CD14-positive monocyte (primary cell): Measurements from ENCODE around the gene RELN. TPM values are rescaled to one million over a fixed set of nuclear protein-coding genes. Genes with fewer than 3 reads are reported as not detected.
"Not testable (repeated sequence)": the region's sequence is repeated elsewhere in the genome, so short reads cannot be mapped to it uniquely, and the experiment has no call there.

Experiments used
- DNase-seq, 3 donors: peaks; one replicate each; pipeline ENCODE4 v3.0.0-alpha.2; 2011 to 2022
- H2AFZ ChIP-seq: 2 replicates; pipeline ENCODE4 v1.6.0; 2012; ENCODE audit warnings: mild to moderate bottlenecking, low read depth, low read length, inconsistent platforms; ENCODE audit not compliant: insufficient read depth, poor library complexity, severe bottlenecking
- H3K27ac ChIP-seq, 2 donors: 1 replicate in 1 of 2; 2 replicates in 1 of 2; pipeline ENCODE4 v1.5.1; 2012 to 2013; ENCODE audit warnings: low read length in 2 of 2, control low read depth in 1 of 2, inconsistent platforms in 1 of 2, low read depth in 1 of 2, mild to moderate bottlenecking in 1 of 2
- H3K27me3 ChIP-seq, 2 donors: one replicate each; pipeline versions ENCODE4 v1.6.0 to v1.6.1; 2011 to 2013; ENCODE audit warnings: low read length in 2 of 2; ENCODE audit not compliant: control insufficient read depth in 2 of 2, insufficient read depth in 2 of 2
- H3K36me3 ChIP-seq, 2 donors: replicated peaks in 1 of 2; 1 replicate in 1 of 2; 2 replicates in 1 of 2; pipeline versions ENCODE4 v1.5.1 to v1.6.1; 2012 to 2013; ENCODE audit warnings: low read length in 2 of 2, control low read depth in 1 of 2, inconsistent platforms in 1 of 2, mild to moderate bottlenecking in 1 of 2; ENCODE audit not compliant: insufficient read depth in 2 of 2, control insufficient read depth in 1 of 2
- H3K4me1 ChIP-seq, 2 donors: 1 replicate in 1 of 2; 2 replicates in 1 of 2; pipeline versions ENCODE4 v1.5.1 to v1.6.1; 2012 to 2013; ENCODE audit warnings: low read length in 2 of 2, control low read depth in 1 of 2, inconsistent platforms in 1 of 2, mild to moderate bottlenecking in 1 of 2, moderate library complexity in 1 of 2; ENCODE audit not compliant: insufficient read depth in 2 of 2, control insufficient read depth in 1 of 2
- H3K4me2 ChIP-seq: replicated peaks from 2 replicates; pipeline ENCODE3; 2012; ENCODE audit warnings: low read length, moderate library complexity, mild to moderate bottlenecking; ENCODE audit not compliant: poor library complexity, severe bottlenecking; ENCODE audit errors: extremely low read depth
- H3K4me3 ChIP-seq, 3 experiments: fragments of 200-600 bp in 1 of 3; sonication (generic) in 1 of 3; replicated peaks in 1 of 3; 1 replicate in 2 of 3; 2 replicates in 1 of 3; pipeline ENCODE4 v1.5.1; 2011 to 2013; ENCODE audit warnings: low read length in 3 of 3, mild to moderate bottlenecking in 3 of 3, control low read depth in 2 of 3, low read depth in 2 of 3, inconsistent platforms in 1 of 3, moderate library complexity in 1 of 3
- H3K79me2 ChIP-seq: 2 replicates; pipeline ENCODE4 v1.6.0; 2012; ENCODE audit warnings: mild to moderate bottlenecking, control low read depth, inconsistent platforms, low read length, moderate library complexity; ENCODE audit not compliant: insufficient read depth
- H3K9ac ChIP-seq: 2 replicates; pipeline ENCODE4 v1.6.0; 2017; ENCODE audit warnings: low read length, mild to moderate bottlenecking; ENCODE audit not compliant: insufficient read depth, poor library complexity, severe bottlenecking
- H3K9me3 ChIP-seq, 2 donors: replicated peaks in 1 of 2; 1 replicate in 1 of 2; 2 replicates in 1 of 2; pipeline versions ENCODE4 v1.5.1 to v1.6.1; 2012 to 2013; ENCODE audit warnings: low read length in 2 of 2, control low read depth in 1 of 2; ENCODE audit not compliant: control insufficient read depth in 1 of 2, insufficient read depth in 1 of 2
- H4K20me1 ChIP-seq: 2 replicates; pipeline ENCODE4 v1.6.0; 2012; ENCODE audit warnings: mild to moderate bottlenecking, low read length, control low read depth, moderate library complexity; ENCODE audit not compliant: insufficient read depth
- H3K27ac Mint-ChIP-seq, 7 donors: one replicate each; pipeline ENCODE4 v1.8.0; 2020; ENCODE audit warnings: mild to moderate bottlenecking in 7 of 7, mixed read lengths in 7 of 7, moderate library complexity in 6 of 7, inconsistent platforms in 2 of 7
- H3K27me3 Mint-ChIP-seq, 3 donors: one replicate each; pipeline ENCODE4 v1.8.0; 2021 to 2022; ENCODE audit warnings: low read depth in 3 of 3, mild to moderate bottlenecking in 3 of 3, mixed read lengths in 3 of 3, moderate library complexity in 3 of 3, inconsistent platforms in 1 of 3
- H3K36me3 Mint-ChIP-seq, 2 donors: one replicate each; pipeline ENCODE4 v1.8.0; 2020; ENCODE audit warnings: mixed read lengths in 2 of 2, inconsistent platforms in 1 of 2, mild to moderate bottlenecking in 1 of 2
- H3K4me1 Mint-ChIP-seq: one replicate; pipeline ENCODE4 v1.8.0; 2020; ENCODE audit warnings: mild to moderate bottlenecking, mixed read lengths
- H3K4me3 Mint-ChIP-seq, 2 donors: one replicate each; pipeline ENCODE4 v1.8.0; 2020; ENCODE audit warnings: mild to moderate bottlenecking in 2 of 2, mixed read lengths in 2 of 2, moderate library complexity in 1 of 2
- H3K9me3 Mint-ChIP-seq, 7 donors: one replicate each; pipeline ENCODE4 v1.8.0; 2020 to 2022; ENCODE audit warnings: mixed read lengths in 7 of 7, mild to moderate bottlenecking in 6 of 7, moderate library complexity in 6 of 7, inconsistent platforms in 2 of 7
- CTCF ChIP-seq: fragments of 200-600 bp; IDR thresholded peaks from one replicate; pipeline ENCODE4 v1.8.0; 2022; ENCODE audit warnings: antibody characterized with exemption, mild to moderate bottlenecking
- WGBS: methylation state at CpG from one replicate; pipeline ENCODE4 v1.1.5; 2013; ENCODE audit warnings: missing lambda C conversion rate; ENCODE audit not compliant: insufficient coverage; 5-methylcytosine and 5-hydroxymethylcytosine counted together
- intact Hi-C, 2 donors: fragments of 100-400 bp; cut with micrococcal nuclease; formaldehyde crosslinking; loops; one replicate each; pipeline versions ENCODE4 v1.15.0 to v1.15.1; 2023
- polyA plus RNA-seq, 3 donors: library from polyadenylated mRNA; depleted of rRNA in 1 of 3; unstranded in 2 of 3; stranded (reverse) in 1 of 3; fragments of 300-500 nt in 2 of 3; fragments of >200 nt in 1 of 3; fragmentation: Illumina TruSeq in 2 of 3; gene quantifications; 1 replicate in 2 of 3; 2 replicates in 1 of 3; pipeline ENCODE4 v1.2.3, GENCODE V29; 2012 to 2021

RELN gene
- polyA plus RNA-seq, 3 donors = not detected

DNA sequence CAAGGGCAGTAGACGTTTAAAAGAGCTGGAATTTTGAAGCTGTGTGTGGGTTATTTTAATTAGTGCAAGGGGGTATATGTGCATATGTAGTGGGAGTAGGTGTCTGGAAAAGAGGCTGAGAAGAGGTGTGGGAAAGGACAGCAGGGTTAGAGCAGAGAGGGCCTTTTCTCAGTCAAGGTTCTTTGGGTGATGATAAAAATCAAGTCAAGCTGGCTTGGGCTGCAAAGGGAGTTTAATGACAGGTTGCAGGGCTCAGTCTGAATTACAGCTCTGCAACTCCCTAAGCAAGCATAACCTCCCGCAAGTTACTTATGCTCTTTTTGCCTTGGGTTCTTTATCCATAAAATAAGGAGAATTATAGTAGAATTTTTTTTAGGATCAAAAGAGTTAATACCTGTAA, 83.5 kb downstream of the RELN start:
- Mint-ChIP-seq H3K9me3 (peaks cover 0 to 2% (median 0%) of the 10 kb centered on the region in 7 donors), H3K4me1 (no peaks in the 10 kb centered on the region), H3K27me3 (peaks cover 0 to 4% (median 1%) of the 10 kb centered on the region in 3 donors), H3K4me3 (no peak overlapping the region), H3K36me3 (no peaks in the 10 kb centered on the region), H3K27ac (no peak overlapping the region)
- no peaks in the 10 kb centered on the region for H3K4me1 ChIP-seq
- WGBS = 80% methylated on average over 1 of the region's 2 CpGs
- DNase-seq = no peak
- no peak overlapping the region for H3K4me3 ChIP-seq
- no peaks in the 10 kb centered on the region for H3K36me3 ChIP-seq
- H2AFZ ChIP-seq = no peak overlapping the region
- no peak overlapping the region for H3K9ac ChIP-seq
- H3K27ac ChIP-seq = no peak overlapping the region
- H3K9me3 ChIP-seq = no peaks in the 10 kb centered on the region
- intact Hi-C loops = no loop called here
- no peak overlapping the region for H3K4me2 ChIP-seq
- no peaks in the 10 kb centered on the region for H3K27me3 ChIP-seq
- no peak for TF ChIP-seq CTCF
- H4K20me1 ChIP-seq = no peaks in the 10 kb centered on the region
- H3K79me2 ChIP-seq = no peaks in the 10 kb centered on the region

DNA sequence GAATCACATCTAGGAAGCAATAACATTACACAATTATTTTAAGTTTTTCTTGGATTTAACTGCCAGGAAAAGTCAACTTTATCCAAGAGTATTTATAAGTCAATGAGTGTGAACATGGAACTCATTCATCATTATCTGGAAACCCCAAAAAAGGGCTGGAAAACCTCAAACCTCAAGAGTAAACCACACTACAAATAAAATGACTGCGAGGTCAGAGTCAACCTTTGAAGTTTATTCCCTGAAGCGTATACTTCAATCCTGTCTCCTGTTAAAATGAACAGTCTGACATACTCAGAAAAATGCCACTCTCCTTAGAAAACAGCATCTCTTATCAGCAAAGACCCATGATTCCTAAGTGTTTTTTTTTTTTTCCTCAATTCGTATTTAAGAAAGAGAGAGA, 86.5 kb downstream of the RELN start:
- no peak for TF ChIP-seq CTCF
- Histone ChIP-seq H3K27ac (no peak overlapping the region), H3K9me3 (no peaks in the 10 kb centered on the region), H3K4me1 (no peaks in the 10 kb centered on the region), H3K4me2 (no peak overlapping the region), H2AFZ (no peak overlapping the region), H3K79me2 (no peaks in the 10 kb centered on the region), H4K20me1 (no peaks in the 10 kb centered on the region), H3K36me3 (no peaks in the 10 kb centered on the region), H3K27me3 (no peaks in the 10 kb centered on the region), H3K9ac (no peak overlapping the region), H3K4me3 (no peak overlapping the region)
- Mint-ChIP-seq H3K36me3 (no peaks in the 10 kb centered on the region), H3K9me3 (peaks cover 0 to 3% (median 0%) of the 10 kb centered on the region in 7 donors), H3K27ac (no peak overlapping the region), H3K4me3 (no peak overlapping the region), H3K4me1 (no peaks in the 10 kb centered on the region), H3K27me3 (peaks cover 0 to 6% (median 4%) of the 10 kb centered on the region in 3 donors)
- no CpG with 5 or more reads among the region's 3 CpGs for WGBS
- no peak for DNase-seq
- intact Hi-C loops = no loop called here

DNA sequence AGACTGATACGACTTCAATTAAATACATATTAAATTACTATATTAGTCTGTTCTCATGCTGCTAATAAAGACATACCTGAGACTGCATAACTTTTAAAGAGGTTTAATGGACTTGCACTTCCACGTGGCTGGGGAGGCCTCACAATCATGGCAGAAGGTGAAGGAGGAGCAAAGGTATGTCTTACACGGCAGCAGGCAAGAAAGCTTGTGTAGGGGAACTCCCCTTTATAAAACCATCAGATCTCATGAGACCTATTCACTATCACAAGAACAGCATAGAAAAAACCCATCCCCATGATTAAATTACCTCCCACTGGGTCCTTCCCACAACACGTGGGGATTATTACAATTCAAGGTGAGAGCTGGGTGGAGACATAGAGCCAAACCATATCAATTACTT, 92.6 kb downstream of the RELN start:
- H3K4me3 ChIP-seq, H3K27ac ChIP-seq, H3K27me3 Mint-ChIP-seq, H3K79me2 ChIP-seq, H3K27ac Mint-ChIP-seq, H3K4me3 Mint-ChIP-seq, H4K20me1 ChIP-seq, H3K4me1 ChIP-seq, H3K36me3 ChIP-seq, H3K9me3 ChIP-seq, intact Hi-C loops, H3K4me2 ChIP-seq, H3K9me3 Mint-ChIP-seq, H3K4me1 Mint-ChIP-seq, DNase-seq, H3K27me3 ChIP-seq, H3K36me3 Mint-ChIP-seq, H3K9ac ChIP-seq, H2AFZ ChIP-seq: not testable (repeated sequence)
- no CpG with 5 or more reads among the region's 4 CpGs for WGBS
